GM12875 (cell line): ENCODE results near the gene ALKBH1.

Experiments used
- H3K4me3 ChIP-seq: one replicate; pipeline ENCODE4 v1.5.1; 2011; ENCODE audit warnings: low read depth, low read length, control low read depth
- CTCF ChIP-seq: IDR thresholded peaks from 2 replicates; pipeline ENCODE4 v1.5.1; 2011; ENCODE audit warnings: low read depth, mild to moderate bottlenecking, control low read depth, inconsistent platforms, low read length, moderate library complexity, borderline replicate concordance; ENCODE audit not compliant: insufficient read depth

The ALKBH1 gene

GRCh38 chr14:77730976-77731497 is 23.2 kb upstream of the ALKBH1 start:
- TF ChIP-seq CTCF: no peak
- H3K4me3 ChIP-seq: no peak overlapping the region

- TF ChIP-seq CTCF: no peak
- no peak overlapping the region for H3K4me3 ChIP-seq
Measured at GRCh38 chr14:77722301-77722700, 14.5 kb upstream of the ALKBH1 start.

GRCh38 chr14:77721437-77721836 is 13.6 kb upstream of the ALKBH1 start:
- no peak for TF ChIP-seq CTCF
- no peak overlapping the region for H3K4me3 ChIP-seq

- TF ChIP-seq CTCF: no peak
- H3K4me3 ChIP-seq: no peak overlapping the region
Measured at GRCh38 chr14:77717608-77718305, 9.9 kb upstream of the ALKBH1 start.

- no peak for TF ChIP-seq CTCF
- no peak overlapping the region for H3K4me3 ChIP-seq
Measured at GRCh38 chr14:77714926-77715325, 7.1 kb upstream of the ALKBH1 start.

GRCh38 chr14:77710364-77710763 is 2.5 kb upstream of the ALKBH1 start:
- TF ChIP-seq CTCF: no peak
- no peak overlapping the region for H3K4me3 ChIP-seq

GRCh38 chr14:77709412-77709811 is 1.6 kb upstream of the ALKBH1 start:
- TF ChIP-seq CTCF: no peak
- peak overlapping the region; percentile 99 for H3K4me3 ChIP-seq
